Measurements from ENCODE around the gene APRT.
"Not testable (repeated sequence)": the region's sequence is repeated elsewhere in the genome, so short reads cannot be mapped to it uniquely, and the experiment has no call there.

The APRT gene

DNA sequence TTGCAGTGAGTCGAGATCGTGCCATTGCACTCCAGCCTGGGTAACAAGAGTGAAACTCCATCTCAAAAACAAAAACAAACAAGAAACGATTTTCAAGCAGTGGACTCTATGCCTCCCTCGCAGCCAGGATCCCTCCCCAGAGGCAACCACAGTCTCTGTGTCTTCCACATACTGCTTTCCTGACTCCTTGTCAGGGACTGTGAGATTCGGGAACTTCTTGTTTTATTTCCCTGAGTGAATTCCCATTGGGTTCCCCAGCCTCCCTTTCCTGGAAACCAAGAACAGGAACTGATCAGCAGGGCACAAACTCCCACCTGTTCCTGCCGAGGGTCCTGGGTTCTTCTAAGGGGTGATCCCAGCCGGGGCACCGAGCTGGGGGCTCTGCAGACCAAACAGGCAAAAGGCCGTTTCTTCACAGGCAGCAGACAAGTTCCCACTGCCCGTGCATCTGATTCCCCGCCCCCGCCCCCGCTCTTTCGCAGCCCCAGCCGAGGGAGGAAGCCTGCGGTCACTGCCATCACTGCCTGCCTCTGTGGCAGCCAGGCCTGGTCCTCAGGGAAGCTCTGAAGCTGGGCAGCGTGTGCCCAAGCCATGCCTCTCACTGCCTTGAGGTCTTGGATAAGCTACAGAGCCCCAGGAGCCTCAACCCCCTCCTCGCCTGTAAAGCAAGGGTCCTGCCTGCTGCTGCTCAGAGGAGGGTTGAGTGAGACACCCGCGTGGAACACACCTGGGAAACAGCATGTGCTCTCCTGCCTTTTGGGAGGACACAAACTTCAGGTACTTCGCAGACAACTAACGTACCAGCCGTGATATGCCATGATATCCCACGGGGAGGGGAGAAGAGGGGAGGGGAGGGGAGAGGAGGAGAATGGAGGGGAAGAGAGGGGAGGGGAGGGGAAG, 21.2 kb downstream of the APRT start:
- DNase-seq (ENCODE audit: insufficient read length, low spot score) (no peak), FAIRE-seq (no peak)

GRCh38 chr16:88789594-88789993, 22.1 kb downstream of the APRT start:
- no peak for FAIRE-seq
- no peak for DNase-seq (ENCODE audit: insufficient read length, low spot score)

DNA sequence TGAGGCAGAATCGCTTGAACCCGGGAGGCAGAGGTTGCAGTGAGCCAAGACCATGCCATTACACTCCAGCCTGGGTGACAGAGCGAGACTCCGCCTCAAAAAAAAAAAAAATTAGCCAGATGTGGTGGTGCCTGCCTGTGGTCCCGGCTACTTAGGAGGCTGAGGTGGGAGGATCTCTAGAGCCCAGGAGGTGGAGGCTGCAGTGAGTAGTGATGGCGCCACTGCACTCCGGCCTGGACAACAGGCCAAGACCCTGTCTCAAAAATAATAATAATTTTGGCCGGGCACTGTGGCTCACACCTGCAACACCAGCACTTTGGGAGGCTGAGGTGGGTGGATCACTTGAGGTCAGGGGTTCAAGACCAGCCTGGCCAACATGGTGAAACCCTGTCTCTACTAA, 23.0 kb downstream of the APRT start:
- not testable (repeated sequence) for DNase-seq (ENCODE audit: insufficient read length, low spot score)

GRCh38 chr16:88787579-88788314, 24.0 kb downstream of the APRT start:
- DNase-seq (ENCODE audit: insufficient read length, low spot score) = no peak
- FAIRE-seq = no peak

More for the DNA sequence above, 23.0 kb downstream of the APRT start:
- not testable (repeated sequence) for FAIRE-seq

DNA sequence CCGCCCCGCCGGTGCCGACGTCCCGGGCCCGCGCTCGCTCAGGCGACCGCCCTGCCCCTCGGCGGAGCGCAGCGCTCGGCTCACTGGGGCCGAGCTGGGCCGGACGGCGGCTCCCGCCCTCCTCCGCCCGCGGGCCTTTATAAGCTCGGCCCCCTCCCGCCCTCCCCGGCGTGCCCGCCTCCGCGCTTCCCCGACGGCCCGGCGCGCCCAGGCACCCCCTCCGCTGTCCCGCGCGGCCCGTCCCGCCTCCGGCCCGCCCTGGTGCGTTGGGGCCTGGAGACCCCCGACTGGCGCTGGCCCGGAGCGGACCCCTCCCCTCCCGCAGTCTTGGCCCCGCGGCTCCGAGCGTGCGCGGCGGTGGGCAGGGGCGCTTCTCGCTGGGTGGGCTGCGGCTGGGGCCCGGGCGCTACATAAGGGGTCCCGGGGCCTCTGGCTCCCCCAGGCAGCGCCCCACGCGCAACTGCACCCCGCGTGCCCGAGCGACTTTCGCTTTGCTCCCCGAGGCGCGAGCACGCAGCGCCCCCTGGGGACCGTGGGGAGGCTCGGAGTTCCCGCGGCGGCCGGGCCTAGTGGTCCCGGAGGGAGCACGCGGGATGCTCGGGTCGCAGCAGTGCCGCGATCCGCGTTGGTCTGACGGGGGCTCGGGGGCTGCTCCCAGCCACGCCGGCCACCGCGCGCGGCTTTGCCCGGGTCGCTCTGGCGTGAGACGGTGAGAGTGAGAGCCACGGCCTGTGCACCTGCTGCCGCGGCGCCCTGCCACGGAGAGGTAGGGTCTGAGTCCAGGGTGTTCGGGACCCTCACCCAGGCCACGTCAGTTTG, 26.4 kb downstream of the APRT start, which contains the start of gene PIEZO1:
PIEZO1 (minus strand) TSS at position 115 of the 819 bp plus-strand sequence. CDS start 256 bp downstream, outside the sequence.
- FAIRE-seq = no peak
- DNase-seq (ENCODE audit: insufficient read length, low spot score) = peak; percentile 69

DNA sequence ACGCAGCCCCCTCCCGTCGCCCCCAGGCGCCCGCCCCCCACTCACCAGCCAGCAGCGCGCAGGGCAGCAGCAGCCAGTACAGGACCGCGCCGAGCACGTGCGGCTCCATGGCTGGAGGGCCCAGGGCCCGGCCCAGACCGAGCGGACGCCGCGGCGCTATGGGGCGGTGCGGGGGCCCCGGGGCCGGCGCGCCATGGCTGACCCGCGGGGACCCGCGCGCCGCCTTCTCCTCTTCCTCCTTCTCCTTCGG, 26.9 kb downstream of the APRT start:
- DNase-seq (ENCODE audit: insufficient read length, low spot score) (no peak), FAIRE-seq (no peak)

- FAIRE-seq = no peak
- peak; percentile 69 for DNase-seq (ENCODE audit: insufficient read length, low spot score)
Measured at GRCh38 chr16:88784074-88784855, 27.5 kb downstream of the APRT start.

GRCh38 chr16:88783391-88784073, 28.2 kb downstream of the APRT start:
- no peak for DNase-seq (ENCODE audit: insufficient read length, low spot score)
- no peak for FAIRE-seq

GRCh38 chr16:88782454-88783390, 29.0 kb downstream of the APRT start:
- DNase-seq (ENCODE audit: insufficient read length, low spot score) = peak; percentile 52
- peak; percentile 48 for FAIRE-seq

- FAIRE-seq = no peak
Measured at GRCh38 chr16:88781140-88782077, 30.3 kb downstream of the APRT start.

DNA sequence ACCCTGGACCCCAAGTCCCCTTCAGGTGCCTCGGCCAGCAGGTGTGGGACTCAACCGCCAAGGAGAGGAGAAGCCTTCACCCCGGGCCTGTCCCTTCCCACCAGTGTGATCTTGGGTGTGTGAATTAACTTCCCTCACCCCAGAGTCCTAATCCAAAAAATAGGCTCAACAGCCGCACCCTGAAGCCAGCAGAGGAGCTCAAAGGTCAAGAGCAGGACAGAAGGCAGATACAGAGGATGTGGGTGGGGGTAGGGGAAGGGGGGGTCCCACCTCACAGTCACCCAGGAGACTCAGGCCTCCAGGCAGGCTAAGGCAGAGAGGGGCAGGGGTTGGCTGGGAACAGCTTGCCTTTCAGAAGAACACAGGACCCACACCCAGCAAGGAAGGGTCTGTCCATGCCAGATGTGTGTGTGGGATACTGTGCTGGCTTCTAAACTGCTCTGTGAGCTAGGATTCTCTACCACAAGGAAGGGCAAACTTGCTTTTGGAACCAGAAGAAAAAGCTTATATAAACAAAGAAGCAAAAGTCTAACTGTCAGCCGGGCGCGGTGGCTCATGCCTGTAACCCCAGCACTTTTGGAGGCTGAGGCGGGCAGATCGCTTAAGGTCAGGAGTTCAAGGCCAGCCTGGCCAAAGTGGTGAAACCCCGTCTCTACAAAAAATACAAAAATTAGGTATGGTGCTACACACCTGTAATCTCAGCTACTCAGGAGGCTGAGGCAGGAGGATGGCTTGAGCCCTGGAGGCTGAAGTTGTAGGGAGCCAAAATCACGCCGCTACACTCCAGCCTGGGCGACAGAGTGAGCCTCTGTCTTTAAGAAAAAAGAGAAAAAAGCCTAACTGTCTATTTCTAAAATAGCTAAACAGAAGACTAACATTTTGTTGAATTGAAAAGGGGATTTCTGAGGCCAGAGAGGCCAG, 31.3 kb downstream of the APRT start:
- FAIRE-seq = no peak
- no peak for DNase-seq (ENCODE audit: insufficient read length, low spot score)

More at GRCh38 chr16:88781140-88782077, 30.3 kb downstream of the APRT start:
- DNase-seq (ENCODE audit: insufficient read length, low spot score) = no peak

DNA sequence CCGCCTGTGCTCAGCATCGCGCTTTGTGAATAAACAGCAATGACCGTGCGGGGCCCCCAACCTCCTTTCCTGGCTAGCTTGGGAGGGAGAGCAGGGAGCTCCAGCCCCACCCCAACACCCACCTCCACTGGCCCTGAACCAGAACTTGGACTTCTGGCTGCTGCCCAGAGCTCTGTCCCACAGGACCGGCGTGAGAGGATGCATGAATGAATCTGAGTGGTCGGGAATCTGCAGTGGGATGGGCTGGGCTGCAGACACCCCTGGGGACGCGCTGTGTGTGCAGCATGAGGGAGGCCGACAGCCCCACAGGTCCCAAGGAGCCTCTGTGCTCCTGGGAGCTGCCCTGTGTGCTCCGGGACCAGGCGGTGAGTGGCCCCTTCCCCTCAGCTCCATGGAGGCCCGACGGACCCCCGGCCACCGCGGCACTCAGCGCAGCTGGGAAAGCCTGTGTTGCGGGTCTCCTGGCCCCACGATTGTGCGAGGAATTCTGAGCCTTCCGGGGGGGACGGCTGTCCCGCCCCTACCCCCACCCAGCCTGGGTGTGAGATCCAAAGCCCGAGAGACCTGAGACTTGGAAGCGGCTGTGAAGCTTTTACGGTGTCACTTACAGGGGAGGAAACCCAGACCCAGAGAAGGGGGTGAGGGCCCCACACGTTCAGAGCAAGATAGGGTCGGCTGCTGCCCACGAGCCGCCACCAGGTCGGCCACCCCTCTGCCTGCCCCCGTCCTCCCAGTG, 32.2 kb downstream of the APRT start:
- FAIRE-seq (no peak), DNase-seq (ENCODE audit: insufficient read length, low spot score) (no peak)

GRCh38 chr16:88778541-88779065, 33.1 kb downstream of the APRT start:
- FAIRE-seq (no peak), DNase-seq (ENCODE audit: insufficient read length, low spot score) (no peak)

DNA sequence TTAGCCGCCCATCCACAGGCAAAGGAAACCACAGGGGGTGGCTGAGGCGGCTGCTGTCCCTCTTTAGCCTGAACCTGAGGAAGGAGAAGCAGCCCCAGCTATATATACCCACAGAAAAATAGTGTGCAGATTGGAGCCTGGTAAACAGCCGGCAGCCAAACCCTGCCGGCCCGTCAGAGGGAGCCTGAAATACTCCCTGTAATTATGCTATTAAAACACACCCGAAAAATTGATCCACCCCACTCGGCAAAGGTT, 33.5 kb downstream of the APRT start:
- FAIRE-seq (no peak), DNase-seq (ENCODE audit: insufficient read length, low spot score) (no peak)

GRCh38 chr16:88777471-88778270, 34.1 kb downstream of the APRT start:
- FAIRE-seq (no peak), DNase-seq (ENCODE audit: insufficient read length, low spot score) (no peak)

Measured in HTR-8/SVneo (cell line).